Measurements from ENCODE around the gene NRCAM.

GRCh38 chr7:108225531-108226181 lies 230.6 kb downstream of the NRCAM start:
- TF ChIP-seq GATA2 (IDR thresholded peaks at IDR 0.05; ENCODE audit: low read depth, low read length) (no peak), GATA3 (IDR thresholded peaks at IDR 0.05; ENCODE audit: low read depth, low read length) (no peak)
